Measurements from ENCODE around the gene IFT122. TPM values are rescaled to one million over a fixed set of nuclear protein-coding genes. Genes with fewer than 3 reads are reported as not detected.

The IFT122 gene
- total RNA-seq, 1 experiment from 2014 or later = 30.0 TPM

DNA sequence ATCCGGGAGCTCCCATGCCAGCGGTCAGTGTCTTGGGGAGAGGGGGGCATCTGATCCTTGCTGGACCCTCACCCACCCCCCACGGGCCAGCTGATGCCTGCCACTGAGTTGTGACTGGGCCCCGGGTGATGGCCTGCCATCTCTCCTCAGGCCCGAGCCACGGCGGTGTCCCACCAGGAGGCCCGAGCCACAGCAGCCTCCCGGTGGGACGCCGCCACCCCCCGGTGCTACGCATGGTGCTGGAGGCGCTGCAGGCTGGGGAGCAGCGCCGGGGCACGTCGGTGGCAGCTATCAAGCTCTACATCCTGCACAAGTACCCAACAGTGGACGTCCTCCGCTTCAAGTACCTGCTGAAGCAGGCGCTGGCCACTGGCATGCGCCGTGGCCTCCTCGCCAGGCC is 107.2 kb downstream of the IFT122 start:
- Histone ChIP-seq H3K27me3 (replicated peaks; ENCODE audit: control insufficient read depth, insufficient read depth, low read length) (no peaks in the 10 kb centered on the region), H3K4me3 (ENCODE audit: low read depth, low read length) (no peak overlapping the region), H3K9me3 (no peaks in the 10 kb centered on the region), H3K36me3 (ENCODE audit: control insufficient read depth, insufficient read depth, low read length) (no peaks in the 10 kb centered on the region), H3K4me1 (no peaks in the 10 kb centered on the region)
- TF ChIP-seq, protein P1, sequence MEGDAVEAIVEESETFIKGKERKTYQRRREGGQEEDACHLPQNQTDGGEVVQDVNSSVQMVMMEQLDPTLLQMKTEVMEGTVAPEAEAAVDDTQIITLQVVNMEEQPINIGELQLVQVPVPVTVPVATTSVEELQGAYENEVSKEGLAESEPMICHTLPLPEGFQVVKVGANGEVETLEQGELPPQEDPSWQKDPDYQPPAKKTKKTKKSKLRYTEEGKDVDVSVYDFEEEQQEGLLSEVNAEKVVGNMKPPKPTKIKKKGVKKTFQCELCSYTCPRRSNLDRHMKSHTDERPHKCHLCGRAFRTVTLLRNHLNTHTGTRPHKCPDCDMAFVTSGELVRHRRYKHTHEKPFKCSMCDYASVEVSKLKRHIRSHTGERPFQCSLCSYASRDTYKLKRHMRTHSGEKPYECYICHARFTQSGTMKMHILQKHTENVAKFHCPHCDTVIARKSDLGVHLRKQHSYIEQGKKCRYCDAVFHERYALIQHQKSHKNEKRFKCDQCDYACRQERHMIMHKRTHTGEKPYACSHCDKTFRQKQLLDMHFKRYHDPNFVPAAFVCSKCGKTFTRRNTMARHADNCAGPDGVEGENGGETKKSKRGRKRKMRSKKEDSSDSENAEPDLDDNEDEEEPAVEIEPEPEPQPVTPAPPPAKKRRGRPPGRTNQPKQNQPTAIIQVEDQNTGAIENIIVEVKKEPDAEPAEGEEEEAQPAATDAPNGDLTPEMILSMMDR (IDR thresholded peaks at IDR 0.05; ENCODE audit: insufficient read depth in 1 of 2, low read depth in 1 of 2, low read length in 1 of 2, severe bottlenecking in 1 of 2, unreplicated experiment in 1 of 2) = no peak
- ChIA-PET POLR2A (no interaction called here), CTCF (no interaction called here)
- no TSS peak for BruUV-seq (replicated peaks)
- Mint-ChIP-seq H3K27me3 (ENCODE audit: insufficient read depth, unreplicated experiment) (no peaks in the 10 kb centered on the region), H3K9me3 (ENCODE audit: unreplicated experiment) (no peaks in the 10 kb centered on the region), H3K36me3 (ENCODE audit: insufficient read depth, unreplicated experiment) (no peaks in the 10 kb centered on the region), H3K27ac (ENCODE audit: unreplicated experiment) (no peak overlapping the region), H3K4me3 (ENCODE audit: unreplicated experiment) (no peak overlapping the region), H3K4me1 (ENCODE audit: low read depth, unreplicated experiment) (peaks cover 6% of the 10 kb centered on the region)
- intact Hi-C loops (cut with micrococcal nuclease; ENCODE audit: unreplicated experiment) = no loop called here
- no peak for DNase-seq

DNA sequence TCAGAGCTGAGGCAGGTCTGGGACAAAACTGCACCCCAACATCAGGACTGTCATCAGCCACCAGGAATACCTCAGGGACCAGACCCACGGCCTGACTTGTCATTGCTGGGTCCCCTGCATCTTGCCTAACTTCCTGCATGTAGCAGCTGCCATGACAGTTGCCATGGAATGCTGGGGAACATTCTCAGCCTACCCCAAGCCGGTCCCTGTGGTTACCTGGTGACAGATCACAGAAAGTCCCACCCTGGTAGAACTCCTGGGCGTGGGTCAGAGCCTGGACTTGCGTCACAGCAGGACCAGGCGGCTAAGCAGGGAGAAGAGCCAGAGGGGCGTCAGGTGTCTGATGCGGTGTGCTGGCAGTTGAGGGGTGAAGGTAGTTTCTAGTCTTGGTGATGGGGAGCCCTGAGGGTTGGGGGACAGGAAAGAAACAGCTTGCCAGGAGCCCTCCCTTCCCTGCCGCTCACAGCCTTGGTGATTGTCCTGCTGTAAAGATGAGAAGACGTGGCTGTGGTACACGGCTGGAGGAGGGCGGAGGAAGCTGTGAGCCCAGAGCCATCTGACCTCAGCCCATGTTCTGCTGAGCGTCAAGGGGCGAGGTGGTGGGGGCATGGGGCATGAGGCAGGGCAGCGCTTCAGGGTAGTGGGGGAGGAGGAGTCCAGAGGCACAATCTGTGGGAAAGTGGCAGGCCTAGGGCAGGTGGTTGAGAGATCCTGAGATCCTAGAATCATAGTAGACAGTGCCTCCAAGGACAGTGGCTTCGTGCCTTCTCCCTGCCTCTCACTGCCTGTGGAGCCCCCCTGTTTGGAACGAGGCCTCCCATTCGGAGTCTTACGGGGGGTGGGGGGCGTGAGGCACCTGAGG is 108.3 kb downstream of the IFT122 start:
- H3K27me3 ChIP-seq (replicated peaks; ENCODE audit: control insufficient read depth, insufficient read depth, low read length) = no peaks in the 10 kb centered on the region
- H3K4me3 ChIP-seq (ENCODE audit: low read depth, low read length) = no peak overlapping the region
- H3K36me3 ChIP-seq (ENCODE audit: control insufficient read depth, insufficient read depth, low read length) = no peaks in the 10 kb centered on the region
- H3K4me3 Mint-ChIP-seq (ENCODE audit: unreplicated experiment) = no peak overlapping the region
- ChIA-PET POLR2A (no interaction called here), CTCF (no interaction called here)
- peaks cover 6% of the 10 kb centered on the region for H3K4me1 Mint-ChIP-seq (ENCODE audit: low read depth, unreplicated experiment)
- H3K9me3 ChIP-seq = no peaks in the 10 kb centered on the region
- H3K36me3 Mint-ChIP-seq (ENCODE audit: insufficient read depth, unreplicated experiment) = no peaks in the 10 kb centered on the region
- no peak for DNase-seq
- intact Hi-C loops (cut with micrococcal nuclease; ENCODE audit: unreplicated experiment) = no loop called here
- no peaks in the 10 kb centered on the region for H3K9me3 Mint-ChIP-seq (ENCODE audit: unreplicated experiment)
- H3K27ac Mint-ChIP-seq (ENCODE audit: unreplicated experiment) = no peak overlapping the region
- TF ChIP-seq, protein P1 (IDR thresholded peaks at IDR 0.05; ENCODE audit: insufficient read depth in 1 of 2, low read depth in 1 of 2, low read length in 1 of 2, severe bottlenecking in 1 of 2, unreplicated experiment in 1 of 2) = no peak
- H3K4me1 ChIP-seq = no peaks in the 10 kb centered on the region
- peaks cover 3% of the 10 kb centered on the region for H3K27me3 Mint-ChIP-seq (ENCODE audit: insufficient read depth, unreplicated experiment)
- no TSS peak for BruUV-seq (replicated peaks)

DNA sequence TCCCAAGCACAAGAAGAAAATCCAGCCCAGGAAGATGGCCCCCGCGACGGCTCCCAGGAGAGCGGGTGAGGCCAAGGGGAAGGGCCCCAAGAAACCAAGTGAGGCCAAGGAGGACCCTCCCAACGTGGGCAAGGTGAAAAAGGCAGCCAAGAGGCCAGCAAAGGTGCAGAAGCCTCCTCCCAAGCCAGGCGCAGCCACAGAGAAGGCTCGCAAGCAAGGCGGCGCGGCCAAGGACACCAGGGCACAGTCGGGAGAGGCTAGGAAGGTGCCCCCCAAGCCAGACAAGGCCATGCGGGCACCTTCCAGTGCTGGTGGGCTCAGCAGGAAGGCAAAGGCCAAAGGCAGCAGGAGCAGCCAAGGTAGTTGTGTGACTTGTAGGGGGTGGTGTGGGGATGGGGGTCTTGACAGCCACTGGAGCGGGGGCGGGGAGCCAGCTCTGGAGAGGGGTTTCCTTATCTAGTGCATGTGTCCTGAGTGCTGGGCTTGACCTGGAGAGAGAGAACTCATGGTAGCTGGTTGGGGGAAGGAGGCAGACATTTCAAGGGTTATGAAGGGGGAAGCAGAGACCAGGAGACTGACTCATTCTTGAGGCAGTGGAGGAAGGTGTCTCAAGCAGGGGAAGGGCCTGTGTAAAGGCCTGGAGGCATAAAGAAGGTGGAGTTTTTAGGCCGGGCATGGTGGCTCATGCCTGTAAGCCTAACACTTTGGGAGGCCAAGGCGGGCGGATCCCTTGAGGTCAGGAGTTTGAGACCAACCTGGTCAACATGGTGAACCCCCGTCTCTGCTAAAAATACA is 109.2 kb downstream of the IFT122 start:
- Mint-ChIP-seq H3K27ac (ENCODE audit: unreplicated experiment) (peak overlapping the region; percentile 33), H3K27me3 (ENCODE audit: insufficient read depth, unreplicated experiment) (peaks cover 3% of the 10 kb centered on the region), H3K4me3 (ENCODE audit: unreplicated experiment) (no peak overlapping the region), H3K9me3 (ENCODE audit: unreplicated experiment) (no peaks in the 10 kb centered on the region), H3K36me3 (ENCODE audit: insufficient read depth, unreplicated experiment) (no peaks in the 10 kb centered on the region), H3K4me1 (ENCODE audit: low read depth, unreplicated experiment) (no peaks in the 10 kb centered on the region)
- no peaks in the 10 kb centered on the region for H3K4me1 ChIP-seq
- TF ChIP-seq, protein P1 (IDR thresholded peaks at IDR 0.05; ENCODE audit: insufficient read depth in 1 of 2, low read depth in 1 of 2, low read length in 1 of 2, severe bottlenecking in 1 of 2, unreplicated experiment in 1 of 2) = no peak
- H3K36me3 ChIP-seq (ENCODE audit: control insufficient read depth, insufficient read depth, low read length) = no peaks in the 10 kb centered on the region
- H3K9me3 ChIP-seq = no peaks in the 10 kb centered on the region
- DNase-seq = no peak
- POLR2A ChIA-PET = no interaction called here
- CTCF ChIA-PET = no interaction called here
- intact Hi-C loops (cut with micrococcal nuclease; ENCODE audit: unreplicated experiment) = no loop called here
- H3K4me3 ChIP-seq (ENCODE audit: low read depth, low read length) = no peak overlapping the region
- H3K27me3 ChIP-seq (replicated peaks; ENCODE audit: control insufficient read depth, insufficient read depth, low read length) = no peaks in the 10 kb centered on the region
- no TSS peak for BruUV-seq (replicated peaks)
